HFFc6 (cell line): ENCODE data around the gene RTP2. TPM values are rescaled to one million over a fixed set of nuclear protein-coding genes. Genes with fewer than 3 reads are reported as not detected.

Experiments
- DNase-seq: peaks from one replicate; pipeline ENCODE4 v3.0.0-alpha.2; 2018
- H3K27ac Mint-ChIP-seq: 2 replicates; pipeline ENCODE4 v1.8.0; 2020; ENCODE audit warnings: mild to moderate bottlenecking, mixed read lengths
- H3K27me3 Mint-ChIP-seq: 2 replicates; pipeline ENCODE4 v1.8.0; 2021; ENCODE audit warnings: mild to moderate bottlenecking, moderate library complexity, mixed read lengths; ENCODE audit not compliant: insufficient read depth
- H3K36me3 Mint-ChIP-seq: 2 replicates; pipeline ENCODE4 v1.8.0; 2021; ENCODE audit warnings: low read depth, mixed read lengths
- H3K4me1 Mint-ChIP-seq: 2 replicates; pipeline ENCODE4 v1.8.0; 2020; ENCODE audit warnings: low read depth, mixed read lengths
- H3K4me3 Mint-ChIP-seq: 2 replicates; pipeline ENCODE4 v1.8.0; 2020; ENCODE audit warnings: mild to moderate bottlenecking, moderate library complexity, mixed read lengths
- H3K9me3 Mint-ChIP-seq: 2 replicates; pipeline ENCODE4 v1.8.0; 2020; ENCODE audit warnings: mild to moderate bottlenecking, mixed read lengths
- CTCF ChIP-seq: fragments of 200-600 bp; sonication (generic); IDR thresholded peaks from 2 replicates; pipeline ENCODE4 v1.5.0; 2021; ENCODE audit warnings: antibody characterized with exemption, mild to moderate bottlenecking
- total RNA-seq, 6 experiments: library from RNA; stranded (reverse); fragmentation: NEBNext Ultra II Directional; extraction: Animal tissue kit (Norgen Biotek cat#: 25700); gene quantifications; 2 replicates in 1 of 6; 3 replicates in 5 of 6; pipeline ENCODE4 v1.2.3, GENCODE V29; 2021

RTP2 gene
- total RNA-seq, 6 experiments from 2014 or later, result not detected

GRCh38 chr3:187733371-187733770, 31.0 kb upstream of the RTP2 start:
- Mint-ChIP-seq H3K27me3 (no peaks in the 10 kb centered on the region), H3K9me3 (no peaks in the 10 kb centered on the region), H3K4me3 (no peak overlapping the region), H3K27ac (no peak overlapping the region), H3K4me1 (peaks cover 29% of the 10 kb centered on the region), H3K36me3 (peaks cover 51% of the 10 kb centered on the region)
- no peak for DNase-seq
- TF ChIP-seq CTCF, result no peak

GRCh38 chr3:187729598-187729997, 27.2 kb upstream of the RTP2 start:
- H3K9me3 Mint-ChIP-seq, result no peaks in the 10 kb centered on the region
- H3K27ac Mint-ChIP-seq, result no peak overlapping the region
- no peak overlapping the region for H3K4me3 Mint-ChIP-seq
- TF ChIP-seq CTCF, result no peak
- peaks cover 59% of the 10 kb centered on the region for H3K36me3 Mint-ChIP-seq
- no peak for DNase-seq
- no peaks in the 10 kb centered on the region for H3K4me1 Mint-ChIP-seq
- H3K27me3 Mint-ChIP-seq, result no peaks in the 10 kb centered on the region; the same call in 1 of the 2 replicates

- peak overlapping the region; percentile 13; the same call in 1 of the 2 replicates for H3K27ac Mint-ChIP-seq
- no peaks in the 10 kb centered on the region for H3K9me3 Mint-ChIP-seq
- peaks cover 64% of the 10 kb centered on the region for H3K36me3 Mint-ChIP-seq
- H3K4me1 Mint-ChIP-seq, result no peaks in the 10 kb centered on the region
- H3K27me3 Mint-ChIP-seq, result no peaks in the 10 kb centered on the region; the same call in 1 of the 2 replicates
- no peak overlapping the region for H3K4me3 Mint-ChIP-seq
- no peak for DNase-seq
- no peak for TF ChIP-seq CTCF
Observed at GRCh38 chr3:187728940-187729583, 26.7 kb upstream of the RTP2 start.

- DNase-seq, result no peak
- no peak for TF ChIP-seq CTCF
- Mint-ChIP-seq H3K9me3 (no peaks in the 10 kb centered on the region), H3K27me3 (no peaks in the 10 kb centered on the region; the same call in 1 of the 2 replicates), H3K27ac (no peak overlapping the region), H3K36me3 (peaks cover 68% of the 10 kb centered on the region), H3K4me3 (no peak overlapping the region), H3K4me1 (no peaks in the 10 kb centered on the region)
Observed at GRCh38 chr3:187728248-187728647, 25.9 kb upstream of the RTP2 start.

- TF ChIP-seq CTCF, result no peak
Observed at GRCh38 chr3:187726564-187726963, 24.2 kb upstream of the RTP2 start.

More at GRCh38 chr3:187726564-187726963, 24.2 kb upstream of the RTP2 start:
- Mint-ChIP-seq H3K36me3 (peaks cover 64% of the 10 kb centered on the region), H3K27me3 (no peaks in the 10 kb centered on the region; the same call in 1 of the 2 replicates), H3K27ac (no peak overlapping the region; the same call in 1 of the 2 replicates), H3K4me3 (no peak overlapping the region), H3K9me3 (no peaks in the 10 kb centered on the region), H3K4me1 (no peaks in the 10 kb centered on the region)
- no peak for DNase-seq
